ENCODE data around the gene HNRNPM. TPM values are rescaled to one million over a fixed set of nuclear protein-coding genes. Genes with fewer than 3 reads are reported as not detected.

Gene HNRNPM
- polyA plus RNA-seq, 12 donors, result 173 to 360 (median 195) TPM; not detected in 1

GRCh38 chr19:8457827-8458226 is 13.1 kb downstream of the HNRNPM start:
- no peak for DNase-seq

DNA sequence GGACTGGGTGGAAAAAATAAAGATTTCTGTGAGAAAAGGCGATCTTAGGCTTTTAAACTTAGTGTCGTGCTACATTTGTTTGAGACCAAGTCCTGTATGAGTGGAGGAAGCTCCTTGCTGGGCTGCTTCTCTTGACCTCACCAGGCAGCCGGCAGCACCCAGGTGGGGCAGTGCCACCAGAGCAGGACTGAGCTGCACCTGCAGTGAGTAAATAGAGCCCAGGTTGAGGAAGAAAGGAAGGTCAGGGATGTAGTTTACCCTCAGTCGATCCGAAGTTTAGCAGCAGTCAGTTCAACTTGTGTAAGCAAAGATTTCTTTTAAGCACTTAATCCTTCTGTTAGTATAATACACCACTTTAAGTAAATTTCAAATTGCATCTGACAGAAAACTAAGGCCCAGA is 13.6 kb downstream of the HNRNPM start:
- no peak for DNase-seq

DNA sequence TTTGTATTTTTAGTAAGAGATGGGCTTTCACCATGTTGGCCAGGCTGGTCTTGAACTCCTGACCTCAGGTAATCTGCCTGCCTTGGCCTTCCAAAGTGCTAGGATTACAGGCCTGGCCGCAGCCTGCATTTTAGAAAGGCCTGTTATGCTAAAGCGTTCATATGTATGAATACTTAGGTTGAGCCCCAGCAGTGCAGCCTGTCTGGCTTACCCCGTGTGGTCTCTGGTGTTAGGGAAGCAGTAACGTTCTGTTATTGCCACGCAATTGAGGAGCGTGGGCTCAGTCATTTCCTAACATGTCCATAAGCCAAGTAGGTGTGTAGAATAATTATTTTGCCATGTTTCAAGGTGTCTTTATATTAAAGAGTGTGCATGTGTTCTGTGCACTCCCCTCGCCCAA is 14.3 kb downstream of the HNRNPM start:
- no peak for DNase-seq

- DNase-seq, result no peak
These were observed 14.9 kb downstream of the HNRNPM start for GRCh38 chr19:8459520-8460270.

DNA sequence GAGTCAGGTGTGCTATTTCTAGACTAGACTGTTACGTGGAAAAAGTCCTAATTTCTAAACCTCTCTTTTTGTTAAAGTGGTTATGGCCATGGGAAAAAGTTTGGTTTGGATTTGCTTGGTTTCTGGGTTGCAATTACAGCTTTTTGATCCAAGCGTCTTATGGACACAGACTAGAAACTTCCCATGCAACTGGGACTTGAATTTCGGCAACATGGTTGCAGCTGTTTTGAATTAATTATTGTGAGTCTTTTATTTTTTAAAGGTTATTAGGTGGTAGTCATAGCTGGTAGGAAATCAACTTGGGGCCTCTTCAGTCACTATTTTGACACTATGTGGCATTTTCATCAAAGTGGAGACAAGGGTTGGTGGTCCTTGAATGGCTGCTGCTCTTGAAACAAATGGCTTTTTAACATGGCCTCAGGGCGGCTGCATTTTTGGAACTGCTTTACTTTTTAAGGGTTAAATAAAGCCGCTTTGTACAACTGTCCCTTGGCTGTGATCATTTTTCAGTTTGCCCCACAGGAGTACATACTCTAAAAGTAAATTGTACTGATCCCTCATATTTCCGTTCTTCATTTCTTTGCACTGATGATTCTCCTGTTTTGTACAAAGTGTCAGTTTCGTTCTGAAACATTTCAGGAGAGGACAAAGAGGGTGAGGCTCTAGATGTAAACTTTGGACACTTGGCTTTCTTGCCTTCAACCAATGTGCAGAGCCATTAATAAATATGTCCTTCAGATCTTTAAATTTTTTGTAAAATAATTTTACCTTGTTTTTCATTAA is 15.9 kb downstream of the HNRNPM start:
- DNase-seq, result no peak

GRCh38 chr19:8461376-8461775 is 16.6 kb downstream of the HNRNPM start:
- no peak for DNase-seq

GRCh38 chr19:8461891-8462290 is 17.1 kb downstream of the HNRNPM start:
- no peak for DNase-seq

- DNase-seq, result no peak
These were observed 17.8 kb downstream of the HNRNPM start for GRCh38 chr19:8462571-8462970.

- no peak for DNase-seq
These were observed 18.6 kb downstream of the HNRNPM start for GRCh38 chr19:8463365-8463764.

DNA sequence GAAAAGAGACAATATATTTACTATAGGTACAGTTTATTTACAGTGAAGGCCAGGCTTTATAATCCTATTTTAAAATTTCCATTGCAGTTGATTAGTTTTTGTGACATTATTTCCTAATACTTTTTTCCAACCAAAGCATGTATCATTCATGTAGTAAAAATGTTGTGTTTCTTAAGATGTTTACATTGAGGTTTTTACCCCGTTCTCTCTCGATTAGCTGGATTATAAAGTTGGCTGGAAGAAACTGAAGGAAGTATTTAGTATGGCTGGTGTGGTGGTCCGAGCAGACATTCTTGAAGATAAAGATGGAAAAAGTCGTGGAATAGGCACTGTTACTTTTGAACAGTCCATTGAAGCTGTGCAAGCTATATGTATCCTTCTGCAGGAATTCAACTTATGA is 21.2 kb downstream of the HNRNPM start:
- no peak for DNase-seq

GRCh38 chr19:8468124-8468523 is 23.3 kb downstream of the HNRNPM start:
- no peak for DNase-seq

- peak; percentile 32 for DNase-seq
These were observed 24.1 kb downstream of the HNRNPM start for GRCh38 chr19:8468761-8469373.

DNA sequence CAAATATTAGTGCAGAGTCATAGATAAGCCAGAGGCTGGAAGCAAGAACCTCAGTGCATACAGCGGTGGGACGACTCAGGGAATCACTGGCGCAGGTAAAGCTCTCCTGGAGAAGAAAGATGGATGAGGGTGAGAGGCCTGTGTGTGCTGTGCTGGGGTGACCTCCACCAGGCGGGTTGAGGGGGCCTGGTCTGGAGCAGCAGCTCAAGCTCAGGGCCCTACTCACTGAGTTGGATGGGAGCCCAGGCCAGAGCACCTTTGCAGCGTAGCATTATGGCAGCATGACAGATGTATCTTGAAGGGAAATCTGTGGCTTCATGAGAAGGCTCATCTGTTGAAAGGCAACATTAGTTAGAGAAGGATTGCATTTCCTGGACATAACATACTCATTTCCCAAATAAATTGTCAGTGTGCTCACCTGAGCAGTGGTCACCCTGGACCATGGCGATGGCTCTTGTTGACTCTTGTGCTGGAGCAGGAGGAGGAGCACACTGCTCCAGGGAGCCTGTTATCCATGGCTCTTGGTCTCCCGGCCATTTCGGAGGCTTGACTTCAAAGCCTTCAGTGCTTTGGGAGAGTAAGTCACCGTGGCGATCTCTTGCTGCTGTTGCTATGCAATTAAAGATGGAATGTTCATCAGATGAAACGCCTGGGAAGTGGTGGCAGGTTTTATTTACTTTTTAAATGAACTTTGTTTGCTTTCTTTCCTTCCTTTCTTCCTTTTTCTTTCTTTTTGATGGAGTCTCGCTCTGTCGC is 25.0 kb downstream of the HNRNPM start:
- no peak for DNase-seq

DNA sequence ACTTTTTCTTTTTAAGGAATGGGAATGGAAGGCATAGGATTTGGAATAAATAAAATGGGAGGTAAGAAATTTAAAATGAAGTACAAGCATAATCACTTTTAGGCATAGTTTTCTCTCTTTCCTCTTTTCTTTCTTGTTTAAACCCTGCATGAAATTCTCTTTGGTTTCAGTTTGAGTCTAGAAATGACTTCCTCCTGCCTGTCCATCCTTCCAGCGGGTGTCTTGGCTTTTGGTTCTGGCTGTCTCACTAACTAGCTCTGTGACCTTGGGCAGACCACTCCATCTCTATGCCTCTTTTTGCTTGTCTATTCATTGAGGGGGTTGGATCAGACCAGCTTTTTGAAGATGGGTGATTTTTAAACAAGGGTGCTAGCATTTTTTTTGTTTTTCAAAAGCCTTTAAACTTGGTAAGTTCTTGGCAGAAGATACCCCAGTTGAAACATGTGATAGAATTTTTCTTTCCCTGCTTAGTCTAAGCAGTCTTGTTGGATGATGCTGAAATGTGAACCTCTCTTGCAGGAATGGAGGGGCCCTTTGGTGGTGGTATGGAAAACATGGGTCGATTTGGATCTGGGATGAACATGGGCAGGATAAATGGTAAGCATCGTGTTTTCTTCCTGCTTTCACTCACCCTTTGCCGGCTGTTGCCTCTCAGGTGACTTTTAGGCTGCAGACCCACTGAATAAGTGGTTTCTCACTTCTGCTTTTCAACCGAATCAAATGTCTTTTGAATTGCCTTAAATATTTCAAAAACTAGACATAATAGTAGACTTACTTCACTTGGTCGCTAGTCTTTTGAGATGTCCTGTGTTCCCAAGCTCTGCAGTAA is 29.1 kb downstream of the HNRNPM start:
- no peak for DNase-seq

GRCh38 chr19:8475005-8475404 is 30.2 kb downstream of the HNRNPM start:
- DNase-seq, result no peak

DNA sequence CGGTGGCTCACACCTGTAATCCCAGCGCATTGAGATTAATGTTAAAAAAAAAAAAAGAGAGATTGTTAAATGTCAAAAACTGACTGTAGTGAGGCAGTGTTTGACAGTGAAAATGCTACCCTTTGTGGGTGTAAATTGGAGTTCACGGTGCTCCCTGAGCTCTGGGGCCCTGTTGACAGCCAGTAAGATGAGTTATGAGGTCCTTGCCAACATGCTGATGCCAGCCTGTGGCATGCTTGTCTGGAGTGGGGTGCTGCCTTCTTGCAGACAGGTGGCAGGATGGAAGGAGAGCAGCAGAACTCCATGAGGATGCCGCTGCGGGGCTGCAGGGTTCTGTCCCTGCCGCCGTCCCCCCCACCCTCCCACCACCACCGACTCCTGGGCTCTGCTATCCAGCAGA is 31.7 kb downstream of the HNRNPM start:
- no peak for DNase-seq

DNA sequence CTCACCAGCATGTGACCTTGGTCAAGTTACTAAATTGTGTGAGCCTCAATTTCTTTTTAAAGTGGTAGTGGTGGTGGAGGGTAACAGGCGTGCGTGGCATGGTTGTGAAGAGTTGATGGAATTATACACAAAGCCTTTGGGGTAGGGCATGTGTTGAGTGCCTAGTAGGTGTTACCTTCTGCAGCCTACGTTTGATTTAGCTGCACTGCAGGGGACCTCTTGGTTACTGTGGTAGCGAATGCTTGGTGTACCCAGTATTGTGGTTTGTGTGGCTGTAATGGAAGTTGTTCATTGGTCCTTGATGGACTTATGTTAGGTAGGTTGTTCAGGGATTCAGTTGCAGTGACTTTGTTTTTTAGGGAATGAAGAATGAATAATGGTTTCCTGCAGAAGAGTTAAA is 33.1 kb downstream of the HNRNPM start:
- DNase-seq, result no peak

GRCh38 chr19:8478598-8478997 is 33.8 kb downstream of the HNRNPM start:
- DNase-seq, result peak; percentile 38

DNA sequence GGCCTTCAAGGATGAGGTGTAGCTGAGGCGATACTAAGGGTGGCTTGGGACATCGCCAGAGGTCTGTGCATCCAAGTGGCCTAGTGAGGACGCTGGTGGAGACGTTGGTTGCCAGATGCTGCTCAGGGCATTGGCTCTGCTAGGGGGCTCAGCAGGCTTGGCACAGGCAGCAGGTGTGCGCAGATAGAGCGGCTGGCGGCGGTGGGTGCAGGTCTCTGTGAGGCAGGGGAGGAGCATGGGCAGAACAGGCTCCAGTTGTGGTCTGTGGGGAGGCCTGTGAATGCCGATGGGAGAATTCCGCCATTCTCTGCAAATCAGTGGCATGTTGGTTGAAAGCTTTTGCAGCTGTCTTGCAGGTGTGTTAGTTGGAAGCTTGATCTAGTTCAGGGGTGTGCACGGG is 36.4 kb downstream of the HNRNPM start:
- no peak for DNase-seq

DNA sequence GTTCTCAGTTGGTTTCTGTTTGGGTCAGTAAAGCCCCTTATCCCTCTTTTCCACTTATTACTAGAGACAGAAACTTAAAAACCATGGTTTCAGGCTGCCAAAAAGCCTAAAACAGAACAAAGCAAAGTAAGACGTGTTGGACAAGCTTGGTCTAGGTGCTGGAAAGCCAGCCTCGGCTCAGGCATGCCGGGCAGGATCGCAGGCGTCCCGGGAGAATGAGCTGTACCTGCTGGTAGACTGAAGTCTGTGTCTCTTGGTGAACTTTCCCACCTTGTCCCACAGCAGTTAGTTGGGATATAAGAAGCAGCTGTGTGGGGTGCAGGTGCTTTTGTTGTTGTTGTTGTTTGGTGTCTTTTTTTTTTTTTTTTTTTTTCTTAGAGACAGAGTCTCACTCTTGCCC is 36.8 kb downstream of the HNRNPM start:
- DNase-seq, result no peak

GRCh38 chr19:8482696-8483095 is 37.9 kb downstream of the HNRNPM start:
- no peak for DNase-seq

Measured in muscle of arm (tissue), 12 donors.